Measurements from ENCODE around the gene RHOT2.
A peak's percentile ranks its signal among the peaks of the same experiment; 100 is the strongest.

Gene RHOT2

GRCh38 chr16:667780-668518 is at the start of gene RHOT2:
Gene RHOT2 (plus strand): TSS chr16:668132. CDS start chr16:668200, 68 bp downstream.
- peak; percentile 86 for DNase-seq (ENCODE audit: low read depth)

DNA sequence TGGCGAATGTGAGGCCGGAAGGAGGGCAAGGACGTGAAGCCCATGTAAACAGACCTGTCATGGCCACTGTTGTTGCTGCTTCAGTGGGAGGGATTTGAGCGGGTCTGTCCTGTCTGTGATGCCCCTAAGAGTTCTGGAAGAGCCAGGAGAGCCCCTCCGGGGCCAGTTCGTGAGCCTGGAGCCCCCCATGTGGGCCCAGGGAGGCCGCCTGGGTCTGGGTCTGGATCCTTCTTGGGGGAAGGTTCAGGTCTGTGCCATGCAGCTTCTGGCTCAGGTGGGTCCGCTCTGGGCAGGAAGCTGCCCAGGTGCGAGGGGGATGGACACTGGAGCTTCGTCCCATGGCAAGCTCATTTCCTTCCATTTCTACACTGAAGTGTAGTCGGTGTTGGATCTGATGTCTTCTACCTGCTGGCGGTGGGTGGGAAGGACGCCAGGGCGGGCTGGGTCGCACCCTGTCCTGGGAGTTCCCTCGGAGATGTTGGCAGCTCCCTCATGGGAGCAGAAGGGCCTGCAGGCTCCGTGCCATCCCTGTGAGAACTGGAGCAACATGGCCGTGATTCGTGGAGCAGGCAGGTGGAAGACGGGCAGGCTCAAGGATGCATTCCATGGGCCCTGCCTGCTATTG is 48.3 kb upstream of the RHOT2 start:
- no peak for DNase-seq (ENCODE audit: low read depth)

- DNase-seq (ENCODE audit: low read depth): no peak
Observed at GRCh38 chr16:620700-621525, 47.0 kb upstream of the RHOT2 start.

- no peak for DNase-seq (ENCODE audit: low read depth)
Observed at GRCh38 chr16:621526-622105, 46.3 kb upstream of the RHOT2 start.

DNA sequence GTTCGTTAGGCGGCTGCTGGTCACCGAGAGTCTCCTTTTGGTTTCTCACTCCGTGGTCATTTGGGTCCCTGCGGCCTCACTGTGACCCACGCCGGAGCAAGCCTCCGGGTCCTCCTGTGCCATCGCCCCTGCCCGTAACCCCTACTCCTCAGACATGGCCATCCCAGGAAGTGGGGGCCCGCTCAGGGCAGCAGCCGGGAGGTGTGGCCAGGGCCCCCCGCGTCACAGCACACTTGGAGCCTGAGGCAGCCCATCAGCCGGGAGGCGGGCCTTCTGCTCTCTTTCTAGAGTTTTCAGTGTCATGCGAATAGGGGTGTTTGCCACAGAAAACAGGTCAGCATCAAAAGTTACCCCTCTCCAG is 45.0 kb upstream of the RHOT2 start:
- no peak for DNase-seq (ENCODE audit: low read depth)

DNA sequence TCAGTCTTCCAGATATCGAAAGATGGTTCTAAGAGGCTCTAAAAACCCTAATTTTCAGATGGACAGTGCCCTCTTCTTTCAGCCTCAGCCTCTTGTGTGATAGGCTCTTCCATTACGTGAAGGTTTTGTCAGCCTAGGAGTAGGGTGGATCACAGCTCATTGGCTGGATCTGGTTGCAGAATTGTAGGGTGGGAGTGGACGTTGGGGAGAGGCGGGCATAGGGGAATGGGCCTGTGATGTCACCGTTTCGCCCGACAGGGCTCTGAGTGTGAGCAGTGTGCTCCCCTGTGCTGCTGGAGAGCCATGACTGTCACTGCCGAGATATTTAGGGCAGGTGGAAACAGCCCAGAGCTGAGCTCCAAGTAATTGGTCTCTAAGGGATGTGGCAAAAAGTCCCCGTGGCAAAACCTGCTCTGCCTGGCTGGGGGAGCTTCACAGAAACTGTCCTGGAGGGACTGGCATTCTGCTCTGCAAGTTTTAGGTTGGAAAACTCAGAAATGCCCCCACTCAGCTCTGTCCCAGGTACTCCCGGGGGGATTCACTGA is 43.3 kb upstream of the RHOT2 start:
- no peak for DNase-seq (ENCODE audit: low read depth)

DNA sequence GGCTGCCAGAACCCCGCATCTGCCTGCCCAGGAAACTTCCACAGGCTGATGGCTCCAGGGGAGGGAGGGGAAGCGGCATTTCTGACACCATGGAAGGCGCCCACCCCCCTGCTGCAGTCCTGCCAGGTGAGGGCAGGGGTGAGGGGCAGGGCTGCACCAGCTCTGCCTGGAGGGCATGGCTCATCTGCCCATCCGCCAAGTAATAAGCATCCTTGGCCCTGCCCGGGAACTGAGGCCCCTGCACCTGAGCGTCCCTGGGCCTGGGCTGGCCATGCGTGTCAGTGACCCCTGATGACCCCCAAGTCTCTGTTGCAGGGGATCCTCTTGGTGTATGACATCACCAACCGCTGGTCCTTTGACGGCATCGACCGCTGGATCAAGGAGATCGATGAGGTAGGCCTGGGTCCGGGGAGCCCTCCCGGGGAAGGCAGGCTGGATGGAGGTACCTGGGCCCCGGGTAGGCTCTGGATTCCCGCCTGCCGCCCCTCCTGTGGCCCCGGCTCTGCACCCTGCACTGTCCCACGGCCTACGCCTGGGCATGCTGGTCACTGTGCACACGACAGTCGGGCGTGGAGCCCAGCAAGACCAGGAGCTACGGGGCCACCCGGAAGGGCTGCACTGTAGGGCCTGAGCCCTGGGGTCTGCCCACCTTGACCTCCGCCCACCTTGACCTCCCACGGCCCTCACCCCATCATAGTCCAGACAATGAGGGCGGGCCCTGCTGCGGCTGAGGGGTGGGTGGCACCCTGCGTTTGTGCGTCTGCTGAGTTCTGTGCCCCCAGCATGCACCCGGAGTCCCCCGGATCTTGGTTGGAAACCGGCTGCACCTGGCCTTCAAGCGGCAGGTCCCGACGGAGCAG is 42.6 kb upstream of the RHOT2 start:
- DNase-seq (ENCODE audit: low read depth): no peak

- DNase-seq (ENCODE audit: low read depth): no peak
Observed at GRCh38 chr16:625977-626765, 41.8 kb upstream of the RHOT2 start.

DNA sequence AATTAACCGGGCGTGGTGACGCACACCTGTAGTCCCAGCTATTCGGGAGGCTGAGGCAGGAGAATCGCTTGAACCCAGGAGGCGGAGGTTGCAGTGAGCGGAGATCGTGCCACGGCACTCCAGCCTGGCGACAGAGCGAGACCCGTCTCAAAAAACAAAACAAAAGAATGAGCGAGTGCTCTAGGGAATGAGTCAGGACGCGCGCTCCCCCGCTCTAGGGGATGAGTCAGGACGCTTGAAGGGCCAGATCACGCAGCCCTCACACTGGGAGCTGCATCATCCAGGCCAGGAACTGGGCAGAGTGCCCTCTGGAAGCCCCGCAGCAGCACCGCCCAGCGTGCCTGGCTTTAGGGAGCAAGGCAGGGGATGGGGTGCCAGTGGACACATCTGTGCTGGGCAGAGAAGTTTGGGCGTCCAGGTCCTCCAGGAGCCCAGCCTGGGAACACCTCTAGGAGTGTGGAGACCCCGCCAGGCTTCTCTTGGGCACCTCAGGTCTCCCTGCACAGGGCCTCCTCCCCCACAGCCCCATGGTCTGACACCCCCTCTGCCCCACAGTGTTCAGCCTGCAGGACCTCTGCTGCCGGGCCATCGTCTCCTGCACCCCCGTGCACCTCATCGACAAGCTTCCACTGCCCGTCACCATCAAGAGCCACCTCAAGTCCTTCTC is 41.0 kb upstream of the RHOT2 start:
- no peak for DNase-seq (ENCODE audit: low read depth)

GRCh38 chr16:627454-628239 is 40.3 kb upstream of the RHOT2 start:
- DNase-seq (ENCODE audit: low read depth): no peak

GRCh38 chr16:628321-629061 is 39.4 kb upstream of the RHOT2 start:
- no peak for DNase-seq (ENCODE audit: low read depth)

DNA sequence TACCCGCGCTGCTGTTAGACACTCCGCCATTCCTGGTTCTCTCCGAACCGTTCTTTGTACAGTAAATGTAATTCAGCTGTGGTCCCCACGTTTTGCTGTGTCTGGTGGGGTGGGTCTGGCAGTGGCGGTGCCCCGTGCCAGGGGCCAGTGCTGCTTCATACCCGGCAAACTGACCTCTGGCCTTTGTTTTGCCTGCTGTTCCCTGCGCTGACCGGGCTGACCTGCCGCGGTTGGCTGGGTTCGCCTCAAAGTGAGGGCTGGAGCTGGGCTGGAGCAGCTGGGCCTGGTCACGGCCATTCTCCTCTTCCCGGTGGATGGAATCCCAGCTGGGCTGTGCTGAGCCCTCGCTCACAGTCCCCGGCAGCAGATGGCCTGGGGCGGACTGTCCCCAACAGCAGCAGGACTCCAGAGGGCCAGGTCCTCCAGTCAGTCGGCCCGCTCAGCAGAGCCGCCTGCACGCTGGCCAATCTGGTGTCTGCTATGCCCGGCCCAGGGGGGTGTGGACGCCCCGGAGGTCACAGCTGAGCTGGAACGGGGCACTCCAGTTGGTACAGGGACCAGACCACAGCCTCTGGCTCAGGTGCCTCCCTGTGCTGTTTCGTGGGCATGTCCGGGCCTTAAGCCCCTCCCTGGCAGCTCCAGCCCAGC is 38.6 kb upstream of the RHOT2 start:
- no peak for DNase-seq (ENCODE audit: low read depth)

GRCh38 chr16:629833-630248 is 38.1 kb upstream of the RHOT2 start:
- DNase-seq (ENCODE audit: low read depth): no peak

DNA sequence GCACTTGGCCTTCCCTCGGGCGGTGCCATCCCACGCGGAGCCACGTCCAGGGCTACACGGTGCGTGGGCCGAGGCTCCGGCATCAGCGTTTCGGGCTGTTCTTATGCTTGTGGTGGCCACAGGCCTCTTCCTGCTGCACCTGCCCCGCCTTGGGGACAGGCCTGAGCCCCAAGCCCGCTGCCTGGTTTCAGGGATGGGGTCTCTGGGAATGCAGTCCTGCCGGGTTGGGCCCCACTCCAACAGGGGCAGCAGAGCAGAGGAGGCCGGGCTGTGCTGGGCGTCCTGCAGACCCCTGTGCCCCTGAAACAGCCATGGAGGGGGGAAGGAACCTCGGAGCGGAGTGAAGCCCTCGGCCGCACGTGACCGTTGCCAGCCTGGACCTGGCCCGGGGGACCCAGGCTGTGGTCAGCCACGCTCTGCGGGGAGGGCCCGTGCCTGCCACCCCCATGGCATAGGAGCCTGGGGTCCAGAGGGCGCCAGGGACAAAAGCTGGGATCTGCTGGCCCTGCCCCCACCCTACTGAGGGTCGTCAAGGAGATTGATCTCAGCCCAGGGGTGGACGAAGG is 37.6 kb upstream of the RHOT2 start:
- no peak for DNase-seq (ENCODE audit: low read depth)

GRCh38 chr16:630815-631405 is 37.0 kb upstream of the RHOT2 start, which contains the start of gene WFIKKN1:
Gene WFIKKN1 (plus strand): TSS chr16:630985. CDS start chr16:631254, 269 bp downstream.
- DNase-seq (ENCODE audit: low read depth): no peak

- no peak for DNase-seq (ENCODE audit: low read depth)
Observed at GRCh38 chr16:631808-632358, 36.0 kb upstream of the RHOT2 start.

Data from stimulated activated CD4-positive, alpha-beta T cell treated with anti-CD3 and anti-CD28 coated beads, Interleukin-2, amount 100 ng/mL, for 4 hours (primary cell).